AG10803 (cell line): ENCODE data around the gene PPP1R16B.
A peak's percentile ranks its signal among the peaks of the same experiment; 100 is the strongest.

Experiments
- DNase-seq: peaks from one replicate; pipeline ENCODE4 v3.0.0; 2010; ENCODE audit warnings: low read depth
- H3K4me3 ChIP-seq: 2 replicates; pipeline ENCODE4 v1.5.1; 2011; ENCODE audit warnings: mild to moderate bottlenecking, low read length, control low read depth
- TF ChIP-seq, protein P1 (sequence below): conservative IDR thresholded peaks from 2 replicates; pipeline ENCODE4 v1.5.1; 2011; ENCODE audit warnings: mild to moderate bottlenecking, low read length, control low read depth, inconsistent platforms

Gene PPP1R16B

DNA sequence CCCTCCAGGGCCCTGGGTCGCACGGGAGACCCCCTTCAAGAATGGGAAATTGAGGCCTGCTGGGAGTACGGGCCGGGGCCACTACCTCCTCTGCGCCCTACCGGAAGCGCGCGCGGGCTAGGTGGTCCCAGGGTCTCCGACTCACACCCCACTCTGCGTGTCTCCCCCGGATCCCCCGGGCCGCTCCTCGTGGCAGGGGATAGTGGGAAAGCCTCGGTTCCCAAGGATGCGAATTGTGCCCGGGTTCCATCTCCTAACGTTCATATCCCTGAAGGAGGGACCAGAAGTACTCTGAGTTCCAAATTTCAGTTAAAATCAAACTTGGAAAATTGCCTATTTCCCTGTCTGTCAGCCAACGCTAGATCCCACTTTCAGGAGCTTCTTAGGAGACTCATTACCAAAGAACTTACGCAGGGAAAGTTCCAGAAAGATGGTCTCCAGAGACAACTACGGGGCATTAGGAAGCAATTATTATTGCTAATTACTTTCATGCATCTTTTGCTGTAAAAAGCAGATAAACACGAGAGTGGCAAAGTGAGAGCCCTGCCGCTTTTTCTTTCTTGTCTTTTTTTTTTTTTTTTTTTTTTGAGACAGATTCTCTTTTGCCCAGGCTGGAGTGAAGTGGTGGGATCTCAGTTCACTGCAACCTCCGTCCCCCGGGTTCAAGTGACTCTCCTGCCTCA, 121.6 kb downstream of the PPP1R16B start:
- peak overlapping the region; percentile 72 for H3K4me3 ChIP-seq
- peak; percentile 33 for DNase-seq
- TF ChIP-seq, protein P1, sequence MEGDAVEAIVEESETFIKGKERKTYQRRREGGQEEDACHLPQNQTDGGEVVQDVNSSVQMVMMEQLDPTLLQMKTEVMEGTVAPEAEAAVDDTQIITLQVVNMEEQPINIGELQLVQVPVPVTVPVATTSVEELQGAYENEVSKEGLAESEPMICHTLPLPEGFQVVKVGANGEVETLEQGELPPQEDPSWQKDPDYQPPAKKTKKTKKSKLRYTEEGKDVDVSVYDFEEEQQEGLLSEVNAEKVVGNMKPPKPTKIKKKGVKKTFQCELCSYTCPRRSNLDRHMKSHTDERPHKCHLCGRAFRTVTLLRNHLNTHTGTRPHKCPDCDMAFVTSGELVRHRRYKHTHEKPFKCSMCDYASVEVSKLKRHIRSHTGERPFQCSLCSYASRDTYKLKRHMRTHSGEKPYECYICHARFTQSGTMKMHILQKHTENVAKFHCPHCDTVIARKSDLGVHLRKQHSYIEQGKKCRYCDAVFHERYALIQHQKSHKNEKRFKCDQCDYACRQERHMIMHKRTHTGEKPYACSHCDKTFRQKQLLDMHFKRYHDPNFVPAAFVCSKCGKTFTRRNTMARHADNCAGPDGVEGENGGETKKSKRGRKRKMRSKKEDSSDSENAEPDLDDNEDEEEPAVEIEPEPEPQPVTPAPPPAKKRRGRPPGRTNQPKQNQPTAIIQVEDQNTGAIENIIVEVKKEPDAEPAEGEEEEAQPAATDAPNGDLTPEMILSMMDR, result no peak

DNA sequence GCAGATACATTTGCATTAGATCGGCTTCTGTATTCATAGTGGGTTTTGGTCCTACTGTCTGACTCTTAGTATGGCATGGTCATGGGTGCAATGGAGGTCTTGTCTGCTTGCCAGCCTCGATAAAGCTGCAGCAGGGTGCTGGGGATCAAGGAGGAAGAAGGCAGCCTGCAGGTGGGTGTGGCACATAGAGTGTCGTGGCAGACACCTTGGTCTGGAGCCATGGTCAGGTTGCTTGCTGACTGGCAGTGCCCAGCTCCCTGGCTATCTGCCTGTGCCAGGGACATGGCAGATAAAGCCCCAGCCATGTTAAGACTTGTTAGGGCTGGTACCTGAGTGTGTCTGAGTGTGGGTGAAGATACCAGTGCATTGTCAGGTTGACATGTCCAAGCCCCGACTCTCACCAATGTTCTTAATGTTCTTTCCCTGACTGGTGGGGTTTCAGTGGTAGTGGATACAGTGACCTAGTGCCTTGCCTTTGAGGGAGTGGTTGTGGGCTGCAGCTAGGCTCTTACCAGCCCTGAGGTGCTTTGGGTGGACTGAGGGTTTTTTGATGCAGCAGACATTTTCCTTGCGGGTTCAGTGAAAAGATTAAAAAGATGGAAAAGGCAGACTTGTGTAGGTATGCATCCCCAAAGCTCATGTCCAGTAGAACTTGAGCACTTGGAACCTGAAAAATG, 122.5 kb downstream of the PPP1R16B start:
- DNase-seq, result no peak
- peak overlapping the region; percentile 33 for H3K4me3 ChIP-seq
- TF ChIP-seq, protein P1, result no peak

DNA sequence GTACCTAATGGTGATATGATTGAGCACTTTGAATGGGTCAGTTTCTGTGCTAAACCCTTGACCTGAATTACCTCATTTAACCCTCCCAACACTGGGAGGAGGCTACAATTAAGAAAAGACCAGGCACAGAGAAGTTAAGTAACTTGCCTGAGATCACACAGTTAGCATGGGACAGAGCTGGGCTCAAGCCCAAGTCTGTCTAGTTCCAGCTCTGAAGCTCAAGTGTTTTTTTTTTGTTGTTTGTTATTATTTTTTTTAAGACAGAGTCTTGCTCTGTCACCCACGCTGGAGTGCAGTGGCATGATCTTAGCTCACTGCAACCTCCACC, 124.7 kb downstream of the PPP1R16B start:
- TF ChIP-seq, protein P1, result no peak
- DNase-seq, result no peak
- H3K4me3 ChIP-seq, result no peak overlapping the region

DNA sequence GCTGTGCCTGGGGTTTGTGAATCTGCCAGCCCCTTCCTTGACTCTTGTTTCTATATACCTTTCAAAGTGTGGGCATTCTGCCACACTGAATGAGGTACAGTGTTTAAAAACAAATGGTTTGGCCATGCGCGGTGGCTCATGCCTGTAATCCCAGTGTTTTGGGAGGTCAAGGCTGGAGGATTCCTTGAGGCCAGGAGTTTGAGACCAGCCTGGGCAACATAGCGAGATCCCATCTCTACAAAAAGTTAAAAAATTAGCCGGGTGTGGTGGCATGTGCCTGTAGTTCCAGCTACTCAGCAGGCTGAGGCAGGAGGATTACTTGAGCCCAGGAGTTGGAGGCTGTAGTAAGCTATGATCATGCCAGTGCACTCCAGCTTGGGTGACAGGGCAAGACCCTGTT, 126.5 kb downstream of the PPP1R16B start:
- H3K4me3 ChIP-seq, result no peak overlapping the region
- DNase-seq, result no peak
- TF ChIP-seq, protein P1, result no peak

DNA sequence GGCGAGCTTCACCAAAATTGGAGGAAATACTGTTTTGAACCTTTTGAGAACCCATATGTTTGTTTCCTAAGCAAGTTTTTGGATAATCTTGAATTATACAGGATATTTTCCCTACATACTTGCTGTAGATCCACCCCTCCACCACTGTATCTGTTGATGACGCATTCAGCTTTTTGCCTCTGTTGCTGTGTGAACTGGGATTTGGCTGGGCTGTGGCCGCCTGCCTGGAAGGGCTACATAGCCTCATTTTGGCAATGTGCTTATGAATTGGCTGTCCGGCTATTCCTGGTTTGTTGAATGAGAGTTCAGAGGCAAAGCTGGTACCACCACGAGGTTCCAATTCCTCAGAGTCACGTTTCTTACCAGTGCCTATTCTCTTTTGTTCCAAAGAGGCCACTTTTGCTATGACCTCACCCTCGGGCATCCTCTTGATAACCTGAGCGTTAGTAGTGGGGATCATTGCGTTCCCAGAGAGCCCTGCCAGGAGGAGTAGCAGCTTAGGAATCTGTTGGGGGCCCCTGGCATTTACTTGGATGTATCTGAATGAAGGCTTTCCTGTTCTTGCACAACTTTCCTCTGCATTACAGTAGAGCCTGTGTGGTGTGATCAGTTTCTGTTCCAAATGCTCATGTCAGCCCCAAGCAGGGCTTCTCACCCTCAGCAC, 127.1 kb downstream of the PPP1R16B start:
- TF ChIP-seq, protein P1, result no peak
- DNase-seq, result peak; percentile 63
- no peak overlapping the region for H3K4me3 ChIP-seq

DNA sequence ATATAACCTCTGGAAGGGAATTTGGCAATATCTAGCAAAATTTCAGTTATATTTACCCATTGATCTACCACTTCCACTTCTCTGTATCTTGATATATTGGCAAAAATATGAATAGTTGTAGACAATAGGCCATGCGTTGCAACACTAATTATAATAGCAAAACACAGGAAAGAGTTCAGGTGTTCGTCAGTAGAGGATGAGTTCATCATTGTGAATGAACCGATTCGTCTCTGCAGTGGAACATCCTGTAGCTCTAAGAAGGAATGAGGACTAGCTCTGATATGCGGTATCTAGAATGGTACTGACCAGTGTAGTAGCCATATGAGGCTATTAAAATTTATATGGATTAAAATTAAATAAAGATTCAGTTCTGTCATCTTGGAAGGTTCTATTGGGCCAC, 129.0 kb downstream of the PPP1R16B start:
- no peak overlapping the region for H3K4me3 ChIP-seq
- no peak for DNase-seq
- TF ChIP-seq, protein P1, result no peak

DNA sequence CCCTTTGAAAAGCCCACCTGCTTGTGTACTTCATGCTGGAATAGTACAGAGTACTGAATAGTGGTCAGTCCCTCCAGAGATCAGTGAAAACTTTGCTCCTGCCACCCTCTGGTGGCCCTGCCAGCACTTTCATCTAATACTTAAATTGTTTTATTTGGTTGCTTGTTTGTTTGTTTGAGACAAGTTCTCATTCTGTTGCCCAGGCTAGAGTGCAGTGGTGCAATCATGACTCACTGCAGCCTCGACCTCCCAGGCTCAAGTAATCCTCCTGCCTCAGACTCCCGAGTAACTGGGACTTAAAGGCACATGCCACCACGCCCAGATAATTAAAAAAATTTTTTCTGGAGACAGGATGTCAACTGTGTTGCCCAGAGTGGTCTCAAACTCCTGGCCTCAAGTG, 129.8 kb downstream of the PPP1R16B start:
- H3K4me3 ChIP-seq, result no peak overlapping the region
- DNase-seq, result peak; percentile 25
- TF ChIP-seq, protein P1, result peak; percentile 23
